A549 (cell line): ENCODE results near the gene DCT. TPM values are rescaled to one million over a fixed set of nuclear protein-coding genes. Genes with fewer than 3 reads are reported as not detected.

Source experiments
- ATAC-seq, 2 experiments: fragments of 200-7000 bp in 1 of 2; fragments of >200 bp in 1 of 2; cut with Nextera tagmentation in 1 of 2; cut with Tn5 transposase in 1 of 2; 3 replicates each; pipeline versions ENCODE4 v1.8.0 to v1.9.1; 2018 to 2020; ENCODE audit warnings: mild to moderate bottlenecking in 1 of 2, moderate library complexity in 1 of 2
- CTCF ChIA-PET: fragments of 300-600 bp; sonication (Branson Sonifier 250); formaldehyde crosslinking; extraction: SDS; loops from one replicate; lab custom pipeline; 2021; ENCODE audit warnings: antibody characterized with exemption, inconsistent platforms; lab: Yijun Ruan, JAX
- POLR2A ChIA-PET: fragments of 350-600 bp; formaldehyde crosslinking; extraction: SDS; loops from one replicate; lab custom pipeline; 2021; ENCODE audit warnings: antibody characterized with exemption, inconsistent platforms; lab: Yijun Ruan, JAX
- DNase-seq, 2 experiments: peaks; one replicate each; pipeline versions ENCODE4 v3.0.0 to v3.0.0-alpha.2; 2011 to 2016; ENCODE audit warnings: low read depth in 1 of 2, low spot score in 1 of 2
- FAIRE-seq: peaks from 2 replicates; lab custom pipeline; 2011; peaks lifted over from hg19 to GRCh38; lab: Jason Lieb, UNC
- H3K27ac ChIP-seq, 2 experiments: fragments of >200 bp; sonication (Bioruptor Twin); formaldehyde crosslinking; 3 replicates each; pipeline ENCODE4 v1.5.1; 2016 to 2017
- H3K4me1 ChIP-seq: fragments of >200 bp; sonication (Bioruptor Twin); formaldehyde crosslinking; 3 replicates; pipeline ENCODE4 v1.6.1; 2016
- H3K4me2 ChIP-seq: fragments of >200 bp; sonication (Bioruptor Twin); formaldehyde crosslinking; 3 replicates; pipeline ENCODE4 v1.6.1; 2016
- H3K4me3 ChIP-seq: fragments of >200 bp; sonication (Bioruptor Twin); formaldehyde crosslinking; 3 replicates; pipeline ENCODE4 v1.5.1; 2016
- H3K9me3 ChIP-seq: fragments of >200 bp; sonication (Bioruptor Twin); formaldehyde crosslinking; 3 replicates; pipeline ENCODE4 v1.6.1; 2016
- CBX8 ChIP-seq: fragments of 200-600 bp; sonication (generic); IDR thresholded peaks from 2 replicates; pipeline ENCODE4 v1.6.1; 2016
- EHMT2 ChIP-seq: fragments of 200-600 bp; sonication (generic); IDR thresholded peaks from 2 replicates; pipeline ENCODE4 v1.6.1; 2016; ENCODE audit warnings: antibody characterized with exemption, low read depth, mild to moderate bottlenecking, moderate library complexity
- ELK1 ChIP-seq: fragments of 150-350 bp; IDR thresholded peaks from 2 replicates; pipeline ENCODE4 v1.6.1; 2014; ENCODE audit warnings: low read depth, mild to moderate bottlenecking, low read length
- ESRRA ChIP-seq: fragments of 150-350 bp; IDR thresholded peaks from 2 replicates; pipeline ENCODE4 v1.6.1; 2014; ENCODE audit warnings: mild to moderate bottlenecking, low read length, borderline replicate concordance
- FOSL2 ChIP-seq, 2 experiments: fragments of 450-650 bp in 1 of 2; fragments of >200 bp in 1 of 2; sonication (Bioruptor Twin) in 1 of 2; formaldehyde crosslinking; IDR thresholded peaks; 2 replicates each; pipeline versions ENCODE4 v1.5.0 to v1.6.1; 2016 to 2020; ENCODE audit warnings: mild to moderate bottlenecking in 1 of 2, moderate library complexity in 1 of 2
- GATA3 ChIP-seq: IDR thresholded peaks from 2 replicates; pipeline ENCODE4 v1.6.1; 2012; ENCODE audit warnings: borderline replicate concordance
- HES2 ChIP-seq: fragments of >200 bp; sonication (Bioruptor Twin); formaldehyde crosslinking; IDR thresholded peaks from 2 replicates; pipeline ENCODE4 v1.6.1; 2016
- HMGXB4 ChIP-seq: fragments of 250-450 bp; sonication (Bioruptor Pico); IDR thresholded peaks from 2 replicates; pipeline ENCODE4 v1.5.0; 2021; ENCODE audit warnings: mild to moderate bottlenecking, moderate library complexity, borderline replicate concordance
- HOXB13 ChIP-seq: fragments of 250-450 bp; sonication (Bioruptor Pico); IDR thresholded peaks from 2 replicates; pipeline ENCODE4 v1.5.0; 2020; ENCODE audit warnings: low read depth, mild to moderate bottlenecking, moderate library complexity
- JUN ChIP-seq, 2 experiments: fragments of >200 bp; sonication (Bioruptor Twin); formaldehyde crosslinking; IDR thresholded peaks; 2 replicates in 1 of 2; 3 replicates in 1 of 2; pipeline ENCODE4 v1.6.1; 2016 to 2017
- NR3C1 ChIP-seq: fragments of >200 bp; sonication (Bioruptor Twin); formaldehyde crosslinking; IDR thresholded peaks from 3 replicates; pipeline ENCODE4 v1.6.1; 2017
- RFX5 ChIP-seq: fragments of 450-650 bp; IDR thresholded peaks from 2 replicates; pipeline ENCODE4 v1.7.1; 2014; ENCODE audit warnings: antibody characterized with exemption, mild to moderate bottlenecking, moderate library complexity
- SMC3 ChIP-seq: fragments of >200 bp; sonication (Bioruptor Twin); formaldehyde crosslinking; IDR thresholded peaks from 3 replicates; pipeline ENCODE4 v1.6.1; 2018; ENCODE audit warnings: inconsistent platforms
- TP53 ChIP-seq: fragments of 250-450 bp; sonication (Bioruptor Pico); IDR thresholded peaks from 2 replicates; pipeline ENCODE4 v1.5.0; 2021; ENCODE audit warnings: mild to moderate bottlenecking, moderate library complexity
- USF2 ChIP-seq: fragments of 450-650 bp; IDR thresholded peaks from 2 replicates; pipeline ENCODE4 v1.6.1; 2014; ENCODE audit warnings: antibody characterized with exemption
- ZC3H11A ChIP-seq: fragments of 450-650 bp; IDR thresholded peaks from 2 replicates; pipeline ENCODE4 v1.6.1; 2014; ENCODE audit warnings: antibody characterized with exemption, mild to moderate bottlenecking
- ZSCAN20 ChIP-seq: fragments of 250-450 bp; sonication (Bioruptor Pico); IDR thresholded peaks from 2 replicates; pipeline ENCODE4 v1.8.0; 2022; ENCODE audit warnings: mild to moderate bottlenecking, moderate library complexity
- WGBS: methylation state at CpG from one replicate; pipeline ENCODE4 v1.1.6; 2017; ENCODE audit errors: missing lambda C conversion rate; 5-methylcytosine and 5-hydroxymethylcytosine counted together
- polyA plus RNA-seq, 4 experiments: library from polyadenylated mRNA; depleted of rRNA in 3 of 4; stranded (reverse); fragments of >200 nt; fragmentation: RNase III in 1 of 4; extraction: RNeasy Plus Mini Kit Qiagen cat#74134 plus additional on column Dnase treatment in 1 of 4; gene quantifications; 2 replicates in 3 of 4; 3 replicates in 1 of 4; pipeline ENCODE4 v1.2.3, GENCODE V29; 2011 to 2017

The DCT gene
- polyA plus RNA-seq, 2 of the 4 experiments (the other 2 are of a cell fraction) = 0.03 TPM; not detected in 1

GRCh38 chr13:94481941-94482340, 2.5 kb upstream of the DCT start:
- no peak for FAIRE-seq
- WGBS = 33% methylated on average over 7 of the region's 7 CpGs

GRCh38 chr13:94480672-94481145, 1.2 kb upstream of the DCT start:
- H3K4me3 ChIP-seq = no peak overlapping the region
- no peak overlapping the region for H3K4me2 ChIP-seq
- POLR2A ChIA-PET = no interaction called here
- TF ChIP-seq HOXB13 (CRISPR knock-in tag) (no peak), NR3C1 (no peak), ESRRA (no peak), FOSL2 (IDR thresholded peaks at IDR 0.05) (no peak), FOSL2 (CRISPR knock-in tag; IDR thresholded peaks at IDR 0.05) (no peak), JUN (IDR thresholded peaks at IDR 0.05) (no peak), RFX5 (no peak)
- FAIRE-seq (no peak), DNase-seq (no peak), ATAC-seq (no peak)
- no peaks in the 10 kb centered on the region for H3K9me3 ChIP-seq
- CTCF ChIA-PET = no interaction called here
- no peak overlapping the region for H3K27ac ChIP-seq
- 65% methylated on average over 3 of the region's 3 CpGs for WGBS
- H3K4me1 ChIP-seq = peaks cover 4% of the 10 kb centered on the region; the same call in 1 of the 3 replicates

More at GRCh38 chr13:94481941-94482340, 2.5 kb upstream of the DCT start:
- H3K4me2 ChIP-seq = peak overlapping the region; percentile 9; the same call in 1 of the 3 replicates
- TF ChIP-seq USF2 (peak; percentile 66), HMGXB4 (CRISPR knock-in tag) (no peak)
- H3K9me3 ChIP-seq = no peaks in the 10 kb centered on the region
- no peak overlapping the region for H3K27ac ChIP-seq
- peak; percentile 44 to 64; a peak in 3 of 6 replicates for ATAC-seq
- H3K4me1 ChIP-seq = peaks cover 4% of the 10 kb centered on the region; the same call in 1 of the 3 replicates
- H3K4me3 ChIP-seq = no peak overlapping the region
- ChIA-PET CTCF (no interaction called here), POLR2A (no interaction called here)
- DNase-seq = peak; percentile 10 to 20

GRCh38 chr13:94478913-94479312, 569 bp downstream of the DCT start:
- no peak for DNase-seq
- H3K4me1 ChIP-seq = peaks cover 4% of the 10 kb centered on the region; the same call in 1 of the 3 replicates

More at GRCh38 chr13:94478913-94479312, 569 bp downstream of the DCT start:
- no peak overlapping the region for H3K27ac ChIP-seq
- no peak overlapping the region for H3K4me2 ChIP-seq
- no peak for FAIRE-seq
- H3K4me3 ChIP-seq = no peak overlapping the region
- no peaks in the 10 kb centered on the region for H3K9me3 ChIP-seq
- ATAC-seq = no peak
- 60% methylated on average over 9 of the region's 11 CpGs for WGBS
- CTCF ChIA-PET = no interaction called here
- TF ChIP-seq RFX5 (no peak), ELK1 (no peak), ZC3H11A (no peak), ZSCAN20 (CRISPR knock-in tag) (no peak), EHMT2 (no peak), SMC3 (no peak), CBX8 (no peak), GATA3 (no peak), HES2 (no peak), HMGXB4 (CRISPR knock-in tag) (no peak), TP53 (CRISPR knock-in tag) (no peak)
- POLR2A ChIA-PET = no interaction called here
